Brain microvascular endothelial cell (primary cell): ENCODE data around the gene MSMB.
A peak's percentile ranks its signal among the peaks of the same experiment; 100 is the strongest.

Experiments used
- DNase-seq: peaks from one replicate; pipeline ENCODE4 v3.0.0-alpha.2; 2020
- H3K27ac ChIP-seq: fragments of 250-450 bp; sonication (Bioruptor Pico); 2 replicates; pipeline ENCODE4 v1.5.1; 2020; ENCODE audit warnings: mild to moderate bottlenecking, moderate library complexity
- H3K27me3 ChIP-seq: fragments of 250-450 bp; sonication (Bioruptor Pico); replicated peaks from 2 replicates; pipeline ENCODE4 v1.5.1; 2020; ENCODE audit warnings: mild to moderate bottlenecking
- H3K36me3 ChIP-seq: fragments of 250-450 bp; sonication (Bioruptor Pico); replicated peaks from 2 replicates; pipeline ENCODE4 v1.5.1; 2020; ENCODE audit warnings: mild to moderate bottlenecking
- H3K4me3 ChIP-seq: 2 replicates; pipeline ENCODE4 v1.5.1; 2011; ENCODE audit warnings: low read depth, mild to moderate bottlenecking, control low read depth, low read length, moderate library complexity
- in situ Hi-C: cut with HindIII; loops from 2 replicates; pipeline ENCODE4 v1.10.0; 2017; ENCODE audit warnings: low sequenced_read_pairs, low pct_ligation_motif_present
- TF ChIP-seq, protein P1 (sequence below): IDR thresholded peaks from 2 replicates; pipeline ENCODE4 v1.5.1; 2011; ENCODE audit warnings: low read depth, mild to moderate bottlenecking, moderate library complexity, low read length, control low read depth, inconsistent platforms; ENCODE audit errors: missing control alignments

Gene MSMB

DNA sequence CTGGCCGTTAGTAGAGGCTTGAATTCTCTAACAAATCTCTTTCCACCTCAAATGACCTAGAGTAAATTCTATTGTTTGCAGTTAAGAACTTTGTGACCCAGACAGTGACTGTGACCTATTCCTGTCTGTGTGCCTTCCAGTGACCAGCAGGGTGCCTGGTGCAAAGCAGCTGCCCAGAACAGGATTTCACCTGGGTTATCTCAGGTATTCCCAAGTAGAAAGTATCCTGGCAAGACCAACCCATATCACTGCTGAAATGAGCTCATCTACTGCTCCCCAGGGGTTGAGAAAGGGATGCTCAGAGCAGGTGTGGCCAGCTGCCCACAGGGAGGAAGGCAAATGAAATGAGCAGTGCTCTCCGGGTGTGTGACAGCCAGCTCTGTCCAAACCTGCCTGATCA lies 2.1 kb upstream of the MSMB start:
- H3K27ac ChIP-seq = no peak overlapping the region
- no peaks in the 10 kb centered on the region for H3K36me3 ChIP-seq
- no peak for DNase-seq
- peaks cover 2% of the 10 kb centered on the region for H3K27me3 ChIP-seq
- in situ Hi-C loops = no loop called here
- TF ChIP-seq, protein P1, sequence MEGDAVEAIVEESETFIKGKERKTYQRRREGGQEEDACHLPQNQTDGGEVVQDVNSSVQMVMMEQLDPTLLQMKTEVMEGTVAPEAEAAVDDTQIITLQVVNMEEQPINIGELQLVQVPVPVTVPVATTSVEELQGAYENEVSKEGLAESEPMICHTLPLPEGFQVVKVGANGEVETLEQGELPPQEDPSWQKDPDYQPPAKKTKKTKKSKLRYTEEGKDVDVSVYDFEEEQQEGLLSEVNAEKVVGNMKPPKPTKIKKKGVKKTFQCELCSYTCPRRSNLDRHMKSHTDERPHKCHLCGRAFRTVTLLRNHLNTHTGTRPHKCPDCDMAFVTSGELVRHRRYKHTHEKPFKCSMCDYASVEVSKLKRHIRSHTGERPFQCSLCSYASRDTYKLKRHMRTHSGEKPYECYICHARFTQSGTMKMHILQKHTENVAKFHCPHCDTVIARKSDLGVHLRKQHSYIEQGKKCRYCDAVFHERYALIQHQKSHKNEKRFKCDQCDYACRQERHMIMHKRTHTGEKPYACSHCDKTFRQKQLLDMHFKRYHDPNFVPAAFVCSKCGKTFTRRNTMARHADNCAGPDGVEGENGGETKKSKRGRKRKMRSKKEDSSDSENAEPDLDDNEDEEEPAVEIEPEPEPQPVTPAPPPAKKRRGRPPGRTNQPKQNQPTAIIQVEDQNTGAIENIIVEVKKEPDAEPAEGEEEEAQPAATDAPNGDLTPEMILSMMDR = no peak
- H3K4me3 ChIP-seq = no peak overlapping the region

DNA sequence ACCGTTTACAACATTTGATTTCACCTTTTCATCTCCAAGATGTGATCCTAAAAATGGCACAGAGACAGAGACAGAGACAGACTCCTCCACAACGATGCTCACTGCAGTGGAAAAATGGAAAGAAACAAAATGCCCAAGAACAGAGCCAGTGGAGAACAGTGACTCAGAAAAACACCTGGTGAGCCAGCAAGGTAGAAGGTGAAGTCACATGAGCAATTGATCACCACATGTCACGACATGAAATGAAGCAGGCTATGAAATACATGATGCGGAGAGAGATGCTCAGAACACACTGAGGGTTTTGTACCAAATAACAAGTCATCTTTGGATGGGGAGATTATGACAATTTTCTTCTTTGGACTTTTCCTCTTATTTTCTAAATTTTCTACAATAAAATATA lies 3.5 kb downstream of the MSMB start:
- no peak overlapping the region for H3K27ac ChIP-seq
- H3K27me3 ChIP-seq = no peaks in the 10 kb centered on the region
- TF ChIP-seq, protein P1 = no peak
- no peaks in the 10 kb centered on the region for H3K36me3 ChIP-seq
- H3K4me3 ChIP-seq = no peak overlapping the region
- in situ Hi-C loops = no loop called here
- DNase-seq = no peak

DNA sequence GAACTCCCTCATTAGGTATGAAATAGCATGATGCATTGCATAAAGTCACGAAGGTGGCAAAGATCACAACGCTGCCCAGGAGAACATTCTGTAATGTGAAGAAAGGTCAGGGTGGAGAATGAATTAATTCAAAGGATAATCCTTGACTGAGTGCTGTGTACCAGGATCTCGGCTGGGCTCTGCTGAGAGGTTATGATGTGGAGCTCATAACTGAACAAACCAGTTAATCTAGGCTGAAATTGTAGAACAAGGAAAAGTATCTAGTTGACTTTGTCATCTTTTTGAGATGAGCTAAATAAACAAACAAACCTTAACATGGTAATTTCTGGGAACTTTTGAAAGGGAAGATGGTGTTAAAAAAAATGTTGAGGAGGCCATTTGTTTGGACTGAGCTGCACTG lies 6.1 kb downstream of the MSMB start:
- no peak overlapping the region for H3K4me3 ChIP-seq
- no peak for DNase-seq
- in situ Hi-C loops = no loop called here
- H3K27ac ChIP-seq = no peak overlapping the region
- no peaks in the 10 kb centered on the region for H3K27me3 ChIP-seq
- H3K36me3 ChIP-seq = no peaks in the 10 kb centered on the region
- TF ChIP-seq, protein P1 = no peak

DNA sequence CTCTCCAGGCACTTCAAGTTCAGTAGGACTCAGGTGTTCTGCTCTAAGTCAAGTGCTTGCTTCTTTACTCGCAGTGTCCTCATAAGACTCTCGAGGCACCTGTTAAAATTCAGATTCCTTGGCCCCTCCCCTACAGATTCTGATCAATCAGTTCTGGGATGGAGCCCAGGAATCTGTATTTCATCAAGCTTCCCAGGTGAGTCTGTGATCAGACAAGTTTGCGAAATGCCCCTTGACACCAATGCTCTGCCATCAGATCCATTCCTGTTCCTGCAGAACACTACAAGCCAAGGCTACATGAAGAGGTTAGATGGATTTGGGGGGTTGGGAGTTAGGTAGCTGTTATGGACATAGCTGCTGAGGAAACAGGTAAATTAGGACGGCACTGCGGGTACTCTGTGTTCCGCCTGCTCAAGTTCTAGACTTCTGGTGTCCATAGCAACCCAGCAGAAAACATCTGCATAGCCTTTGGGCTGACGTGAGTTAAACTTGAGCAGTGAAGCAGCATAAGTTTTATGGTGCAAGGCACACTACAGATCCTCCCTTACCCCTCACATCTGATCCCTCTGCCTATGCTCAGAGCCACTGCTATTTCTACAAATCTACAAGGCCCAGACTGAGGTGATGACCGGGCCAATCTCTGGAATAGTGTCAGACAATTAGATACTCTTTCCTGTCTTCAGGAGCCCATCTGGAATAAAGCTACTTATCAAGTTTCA lies 8.8 kb downstream of the MSMB start:
- DNase-seq = no peak
- Histone ChIP-seq H3K4me3 (no peak overlapping the region), H3K27ac (no peak overlapping the region), H3K27me3 (no peaks in the 10 kb centered on the region), H3K36me3 (no peaks in the 10 kb centered on the region)
- TF ChIP-seq, protein P1 = no peak
- in situ Hi-C loops = no loop called here

DNA sequence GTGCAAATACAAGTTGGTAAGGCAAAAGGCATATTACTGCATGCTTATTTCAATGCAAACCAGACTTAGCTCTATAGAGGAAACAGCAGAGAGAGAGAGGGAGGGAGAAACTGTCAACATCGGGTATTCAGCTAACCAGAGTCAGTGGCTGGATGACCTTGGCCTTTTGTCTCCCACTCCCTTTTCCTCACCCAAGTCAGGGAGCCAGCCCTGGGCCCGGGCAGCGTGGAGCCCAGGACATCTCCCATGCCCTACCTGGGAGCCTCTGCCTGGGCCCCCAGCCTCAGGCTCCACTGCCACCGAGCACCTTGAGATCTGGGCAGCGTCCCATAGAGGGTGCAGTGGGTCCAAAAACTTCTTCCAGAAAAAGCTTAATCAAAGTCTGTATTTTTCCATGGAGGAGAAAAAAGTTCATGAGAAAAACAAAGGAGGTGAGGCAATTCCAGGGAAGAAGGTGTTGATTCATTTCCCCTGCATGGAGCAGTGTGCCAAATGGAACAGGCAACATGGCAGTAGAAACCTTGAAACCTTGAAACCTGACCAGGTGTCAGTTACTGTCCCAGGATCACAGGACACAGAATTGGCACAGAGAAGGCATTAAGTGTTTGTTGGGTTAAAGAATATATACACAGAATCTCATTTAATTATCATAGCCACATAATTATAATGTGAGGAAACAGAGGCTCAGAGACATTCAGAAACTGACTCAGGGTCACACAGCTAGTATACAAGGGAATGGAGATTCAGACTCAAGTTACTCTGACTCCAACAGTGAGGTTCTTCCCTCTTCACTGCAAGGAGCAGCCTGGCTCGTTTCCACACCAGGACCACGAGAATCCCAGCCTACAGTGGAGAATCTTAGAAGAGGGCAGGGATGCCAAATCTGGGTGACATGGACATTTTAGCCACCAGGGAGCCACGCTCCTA lies 9.9 kb downstream of the MSMB start:
- Histone ChIP-seq H3K27me3 (no peaks in the 10 kb centered on the region), H3K36me3 (no peaks in the 10 kb centered on the region), H3K4me3 (no peak overlapping the region), H3K27ac (no peak overlapping the region)
- TF ChIP-seq, protein P1 = peak; percentile 20
- in situ Hi-C loops = no loop called here
- DNase-seq = no peak
